ENCODE data around the gene TTYH3. TPM values are rescaled to one million over a fixed set of nuclear protein-coding genes. Genes with fewer than 3 reads are reported as not detected.

TTYH3 gene
- total RNA-seq, 1 donor from 2014 or later: 237 TPM

- H3K27ac Mint-ChIP-seq (ENCODE audit: unreplicated experiment): no peak overlapping the region
- H3K27me3 Mint-ChIP-seq (ENCODE audit: low read depth): no peaks in the 10 kb centered on the region
- H3K36me3 Mint-ChIP-seq (ENCODE audit: low read depth): no peaks in the 10 kb centered on the region
- H3K9me3 Mint-ChIP-seq: no peaks in the 10 kb centered on the region
- TF ChIP-seq CTCF (conservative IDR thresholded peaks at IDR 0.05): no peak
- H3K4me3 Mint-ChIP-seq: peak overlapping the region; percentile 62
- H3K4me1 Mint-ChIP-seq: peaks cover 19% of the 10 kb centered on the region
- DNase-seq (ENCODE audit: low read depth, low spot score): no peak
Observed at GRCh38 chr7:2628130-2628482, 3.7 kb upstream of the TTYH3 start.

- no peaks in the 10 kb centered on the region for H3K36me3 Mint-ChIP-seq (ENCODE audit: low read depth)
- no peak overlapping the region for H3K27ac Mint-ChIP-seq (ENCODE audit: unreplicated experiment)
- no peaks in the 10 kb centered on the region for H3K27me3 Mint-ChIP-seq (ENCODE audit: low read depth)
- no peak for TF ChIP-seq CTCF (conservative IDR thresholded peaks at IDR 0.05)
- DNase-seq (ENCODE audit: low read depth, low spot score): no peak
- H3K4me1 Mint-ChIP-seq: peaks cover 27% of the 10 kb centered on the region
- H3K9me3 Mint-ChIP-seq: no peaks in the 10 kb centered on the region
- H3K4me3 Mint-ChIP-seq: no peak overlapping the region
Observed at GRCh38 chr7:2628891-2629290, 2.9 kb upstream of the TTYH3 start.

- no peaks in the 10 kb centered on the region for H3K27me3 Mint-ChIP-seq (ENCODE audit: low read depth)
- no peak for TF ChIP-seq CTCF (conservative IDR thresholded peaks at IDR 0.05)
- peaks cover 30% of the 10 kb centered on the region for H3K4me1 Mint-ChIP-seq
- no peaks in the 10 kb centered on the region for H3K36me3 Mint-ChIP-seq (ENCODE audit: low read depth)
- no peak overlapping the region for H3K27ac Mint-ChIP-seq (ENCODE audit: unreplicated experiment)
- no peaks in the 10 kb centered on the region for H3K9me3 Mint-ChIP-seq
- peak overlapping the region; percentile 23 for H3K4me3 Mint-ChIP-seq
- no peak for DNase-seq (ENCODE audit: low read depth, low spot score)
Observed at GRCh38 chr7:2629746-2630681, 1.8 kb upstream of the TTYH3 start.

- Mint-ChIP-seq H3K27me3 (ENCODE audit: low read depth) (no peaks in the 10 kb centered on the region), H3K4me3 (peak overlapping the region; percentile 97), H3K27ac (ENCODE audit: unreplicated experiment) (peak overlapping the region; percentile 97), H3K36me3 (ENCODE audit: low read depth) (no peaks in the 10 kb centered on the region), H3K9me3 (no peaks in the 10 kb centered on the region), H3K4me1 (peaks cover 43% of the 10 kb centered on the region)
- no peak for DNase-seq (ENCODE audit: low read depth, low spot score)
- no peak for TF ChIP-seq CTCF (conservative IDR thresholded peaks at IDR 0.05)
Observed at GRCh38 chr7:2632733-2633537, 1.1 kb downstream of the TTYH3 start.

GRCh38 chr7:2633538-2634266 lies 1.9 kb downstream of the TTYH3 start:
- H3K9me3 Mint-ChIP-seq: no peaks in the 10 kb centered on the region
- no peak for DNase-seq (ENCODE audit: low read depth, low spot score)
- no peak for TF ChIP-seq CTCF (conservative IDR thresholded peaks at IDR 0.05)
- H3K4me1 Mint-ChIP-seq: peaks cover 38% of the 10 kb centered on the region
- H3K36me3 Mint-ChIP-seq (ENCODE audit: low read depth): no peaks in the 10 kb centered on the region
- H3K27ac Mint-ChIP-seq (ENCODE audit: unreplicated experiment): peak overlapping the region; percentile 71
- peak overlapping the region; percentile 97 for H3K4me3 Mint-ChIP-seq
- no peaks in the 10 kb centered on the region for H3K27me3 Mint-ChIP-seq (ENCODE audit: low read depth)

All from neural crest cell (in vitro differentiated cells).